Mesenchymal stem cell (in vitro differentiated cells and primary cell): ENCODE measurements around the gene MRC2.

Experiments
- DNase-seq: peaks from one replicate; pipeline ENCODE4 v3.0.0-alpha.2; 2013
- H2AFZ ChIP-seq: one replicate; pipeline ENCODE4 v1.6.1; 2013; ENCODE audit warnings: low read depth, mild to moderate bottlenecking, control low read depth, inconsistent platforms, low read length, moderate library complexity
- H2AK5ac ChIP-seq: 2 replicates; pipeline ENCODE4 v1.6.1; 2013; ENCODE audit warnings: low read length, moderate library complexity, mild to moderate bottlenecking, inconsistent platforms; ENCODE audit not compliant: severe bottlenecking
- H2BK120ac ChIP-seq: one replicate; pipeline ENCODE4 v1.6.1; 2013; ENCODE audit warnings: low read depth, mild to moderate bottlenecking, inconsistent platforms, low read length, moderate library complexity
- H2BK12ac ChIP-seq, 2 experiments: one replicate each; pipeline ENCODE4 v1.6.1; 2013; ENCODE audit warnings: inconsistent platforms in 2 of 2, low read length in 2 of 2, mild to moderate bottlenecking in 2 of 2, moderate library complexity in 2 of 2, control low read depth in 1 of 2
- H2BK15ac ChIP-seq: one replicate; pipeline ENCODE4 v1.6.1; 2013; ENCODE audit warnings: mild to moderate bottlenecking, low read depth, inconsistent platforms; ENCODE audit not compliant: poor library complexity, severe bottlenecking
- H2BK5ac ChIP-seq: 2 replicates; pipeline ENCODE4 v1.6.1; 2013; ENCODE audit warnings: low read depth, mild to moderate bottlenecking, low read length, control low read depth, inconsistent platforms; ENCODE audit not compliant: poor library complexity, severe bottlenecking
- H3K14ac ChIP-seq, 2 experiments: one replicate each; pipeline ENCODE4 v1.6.1; 2013; ENCODE audit warnings: inconsistent platforms in 2 of 2, low read length in 2 of 2, control low read depth in 1 of 2, mild to moderate bottlenecking in 1 of 2, moderate library complexity in 1 of 2
- H3K18ac ChIP-seq, 2 experiments: one replicate each; pipeline ENCODE4 v1.6.1; 2013; ENCODE audit warnings: inconsistent platforms in 2 of 2, low read length in 2 of 2, control low read depth in 1 of 2, low read depth in 1 of 2, mild to moderate bottlenecking in 1 of 2
- H3K23ac ChIP-seq, 2 experiments: one replicate each; pipeline ENCODE4 v1.6.1; 2013; ENCODE audit warnings: inconsistent platforms in 2 of 2, low read length in 2 of 2, mild to moderate bottlenecking in 2 of 2, moderate library complexity in 2 of 2, control low read depth in 1 of 2
- H3K27ac ChIP-seq: 2 replicates; pipeline ENCODE4 v1.5.1; 2013; ENCODE audit warnings: mild to moderate bottlenecking, moderate library complexity, low read length, control low read depth, inconsistent platforms; ENCODE audit not compliant: poor library complexity, severe bottlenecking
- H3K27me3 ChIP-seq, 2 experiments: 2 replicates each; pipeline versions ENCODE4 v1.6.1 to v1.7.0; 2013; ENCODE audit warnings: low read length in 2 of 2, mild to moderate bottlenecking in 2 of 2, moderate library complexity in 2 of 2, control low read depth in 1 of 2, inconsistent platforms in 1 of 2; ENCODE audit not compliant: control insufficient read depth in 1 of 2, insufficient read depth in 1 of 2
- H3K36me3 ChIP-seq, 2 experiments: 2 replicates each; pipeline versions ENCODE4 v1.6.1 to v1.7.0; 2013; ENCODE audit warnings: low read length in 2 of 2, control low read depth in 1 of 2, inconsistent platforms in 1 of 2, low read depth in 1 of 2, mild to moderate bottlenecking in 1 of 2; ENCODE audit not compliant: insufficient read depth in 2 of 2, control insufficient read depth in 1 of 2
- H3K4ac ChIP-seq, 2 experiments: one replicate each; pipeline ENCODE4 v1.6.1; 2013; ENCODE audit warnings: inconsistent platforms in 2 of 2, low read length in 2 of 2, mild to moderate bottlenecking in 2 of 2, moderate library complexity in 2 of 2, control low read depth in 1 of 2, low read depth in 1 of 2
- H3K4me1 ChIP-seq: 2 replicates; pipeline ENCODE4 v1.6.1; 2013; ENCODE audit warnings: low read depth, low read length, control low read depth; ENCODE audit not compliant: control insufficient read depth, insufficient read depth
- H3K4me2 ChIP-seq: 2 replicates; pipeline ENCODE4 v1.6.1; 2013; ENCODE audit warnings: low read length, mild to moderate bottlenecking, inconsistent platforms; ENCODE audit not compliant: poor library complexity, severe bottlenecking
- H3K4me3 ChIP-seq, 2 experiments: 2 replicates each; pipeline versions ENCODE4 v1.5.1 to v1.7.0; 2013; ENCODE audit warnings: low read length in 2 of 2, mild to moderate bottlenecking in 2 of 2, control low read depth in 1 of 2, low read depth in 1 of 2; ENCODE audit not compliant: insufficient read depth in 1 of 2
- H3K79me1 ChIP-seq: replicated peaks from 2 replicates; pipeline ENCODE4 v1.6.1; 2013; ENCODE audit warnings: mild to moderate bottlenecking, control low read depth, low read length, inconsistent platforms; ENCODE audit not compliant: poor library complexity, severe bottlenecking
- H3K9ac ChIP-seq: 2 replicates; pipeline ENCODE4 v1.7.0; 2013; ENCODE audit warnings: mild to moderate bottlenecking, low read length, moderate library complexity
- H3K9me3 ChIP-seq: 2 replicates; pipeline ENCODE4 v1.7.0; 2013; ENCODE audit warnings: mild to moderate bottlenecking, low read length; ENCODE audit not compliant: control insufficient read depth
- H4K8ac ChIP-seq: one replicate; pipeline ENCODE4 v1.6.1; 2013; ENCODE audit warnings: inconsistent platforms, mild to moderate bottlenecking, low read length, moderate library complexity
- H4K91ac ChIP-seq: one replicate; pipeline ENCODE4 v1.6.1; 2013; ENCODE audit warnings: mild to moderate bottlenecking, low read length, inconsistent platforms
- WGBS: methylation state at CpG from one replicate; pipeline ENCODE4 v1.1.7; 2013; ENCODE audit warnings: mixed read lengths; 5-methylcytosine and 5-hydroxymethylcytosine counted together

Gene MRC2

GRCh38 chr17:62719586-62719985 lies 92.1 kb downstream of the MRC2 start:
- Histone ChIP-seq H3K4me3 (no peak overlapping the region), H3K27me3 (peaks cover 0 to 10% of the 10 kb centered on the region in 2 experiments), H2BK120ac (no peak overlapping the region), H3K4ac (no peak overlapping the region), H2BK5ac (no peak overlapping the region), H3K36me3 (no peaks in the 10 kb centered on the region), H4K91ac (no peak overlapping the region), H3K9me3 (no peaks in the 10 kb centered on the region), H3K14ac (no peak overlapping the region), H2BK15ac (no peak overlapping the region), H3K4me1 (peaks cover 3% of the 10 kb centered on the region), H2BK12ac (no peak overlapping the region), H2AFZ (no peak overlapping the region), H2AK5ac (no peak overlapping the region), H3K27ac (no peak overlapping the region), H3K9ac (no peak overlapping the region), H3K79me1 (no peaks in the 10 kb centered on the region), H3K23ac (no peak overlapping the region), H4K8ac (no peak overlapping the region), H3K4me2 (no peak overlapping the region), H3K18ac (no peak overlapping the region)
- 80% methylated on average over 1 of the region's 1 CpG for WGBS
- DNase-seq: no peak

DNA sequence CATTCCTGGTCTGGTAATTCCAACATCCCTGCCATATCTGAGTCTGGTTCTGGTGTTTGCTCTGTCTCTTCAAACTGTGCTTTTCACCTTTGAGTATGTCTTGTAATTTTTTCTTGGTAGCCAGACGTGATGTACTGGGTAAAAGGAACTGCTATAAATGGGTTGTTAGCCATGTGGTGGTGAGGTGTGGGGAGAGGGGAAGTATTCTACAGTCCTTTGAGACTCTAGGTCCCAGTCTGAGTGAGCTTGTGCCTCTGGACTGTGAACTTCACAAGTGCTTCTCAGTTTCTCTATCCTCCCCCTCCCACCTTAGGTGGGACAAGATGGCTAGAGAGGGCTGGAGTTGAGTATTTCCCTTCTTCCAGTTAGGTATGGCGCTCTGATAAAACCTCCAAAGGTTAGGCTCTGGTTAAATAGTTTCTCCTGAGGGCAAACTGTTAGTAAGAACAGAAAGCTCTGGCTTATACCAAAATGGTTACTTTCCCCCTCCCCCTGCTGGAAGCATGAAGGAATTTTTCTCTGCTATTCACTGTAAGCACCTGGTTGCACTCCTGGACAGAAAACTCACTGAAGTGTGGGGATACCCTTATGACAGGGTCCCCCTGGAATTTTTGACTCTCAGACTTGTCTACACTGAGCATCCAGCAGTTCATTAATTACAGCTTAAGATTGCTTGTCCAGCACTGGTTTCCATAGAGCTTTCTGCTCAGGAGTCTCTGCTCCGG lies 92.8 kb downstream of the MRC2 start:
- peak overlapping the region; percentile 30 for H3K27ac ChIP-seq
- DNase-seq: no peak
- H2BK12ac ChIP-seq: no peak overlapping the region
- WGBS: 98% methylated on average over 3 of the region's 3 CpGs
- H2BK15ac ChIP-seq: no peak overlapping the region
- no peak overlapping the region for H2AFZ ChIP-seq
- peaks cover 5% of the 10 kb centered on the region for H3K4me1 ChIP-seq
- peaks cover 0 to 10% of the 10 kb centered on the region in 2 experiments for H3K27me3 ChIP-seq
- no peaks in the 10 kb centered on the region for H3K36me3 ChIP-seq
- no peak overlapping the region for H4K91ac ChIP-seq
- no peak overlapping the region for H3K23ac ChIP-seq
- no peak overlapping the region for H2AK5ac ChIP-seq
- no peak overlapping the region for H3K14ac ChIP-seq
- no peak overlapping the region for H3K4me3 ChIP-seq
- no peak overlapping the region for H3K4ac ChIP-seq
- H2BK5ac ChIP-seq: no peak overlapping the region
- no peak overlapping the region for H3K9ac ChIP-seq
- H3K18ac ChIP-seq: no peak overlapping the region
- no peaks in the 10 kb centered on the region for H3K9me3 ChIP-seq
- H2BK120ac ChIP-seq: no peak overlapping the region
- no peak overlapping the region for H4K8ac ChIP-seq
- no peak overlapping the region for H3K4me2 ChIP-seq
- no peaks in the 10 kb centered on the region for H3K79me1 ChIP-seq

GRCh38 chr17:62722625-62723024 lies 95.2 kb downstream of the MRC2 start:
- no CpG with 5 or more reads among the region's 1 CpG for WGBS
- Histone ChIP-seq H3K4ac (no peak overlapping the region), H3K79me1 (no peaks in the 10 kb centered on the region), H4K8ac (no peak overlapping the region), H3K4me1 (peaks cover 5% of the 10 kb centered on the region), H3K23ac (no peak overlapping the region), H3K14ac (no peak overlapping the region), H3K27me3 (peaks cover 0 to 15% of the 10 kb centered on the region in 2 experiments), H3K27ac (no peak overlapping the region), H2AK5ac (no peak overlapping the region), H3K18ac (no peak overlapping the region), H2BK15ac (no peak overlapping the region), H4K91ac (no peak overlapping the region), H3K4me3 (no peak overlapping the region), H2BK120ac (no peak overlapping the region), H3K9me3 (no peaks in the 10 kb centered on the region), H3K9ac (no peak overlapping the region), H3K4me2 (no peak overlapping the region), H2AFZ (no peak overlapping the region), H2BK5ac (no peak overlapping the region), H2BK12ac (no peak overlapping the region), H3K36me3 (no peaks in the 10 kb centered on the region)
- DNase-seq: peak; percentile 21

DNA sequence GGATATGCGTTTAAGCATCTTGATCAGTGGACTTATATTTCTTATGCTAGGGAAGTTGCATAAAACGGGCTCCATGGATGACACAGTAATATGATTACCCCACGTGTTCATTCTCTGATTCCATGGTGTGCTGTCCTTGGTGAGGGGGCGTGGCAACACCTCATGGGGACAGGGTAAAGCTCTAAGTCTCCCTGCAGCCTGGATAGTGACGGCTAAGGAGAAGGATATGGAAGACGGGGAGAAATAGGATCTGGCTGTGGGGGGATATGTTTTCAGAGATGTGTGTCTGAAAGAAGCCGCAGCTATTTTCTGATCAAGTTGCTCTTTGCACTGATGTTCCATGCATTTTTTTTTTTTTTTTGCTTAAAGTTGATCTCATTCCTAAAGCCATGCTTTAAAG lies 96.4 kb downstream of the MRC2 start:
- Histone ChIP-seq H3K27ac (no peak overlapping the region), H3K18ac (no peak overlapping the region), H3K23ac (no peak overlapping the region), H2AFZ (no peak overlapping the region), H3K4me1 (peaks cover 3% of the 10 kb centered on the region), H3K79me1 (no peaks in the 10 kb centered on the region), H2BK15ac (no peak overlapping the region), H3K4me2 (no peak overlapping the region), H4K8ac (no peak overlapping the region), H3K4me3 (no peak overlapping the region), H3K4ac (no peak overlapping the region), H2BK5ac (no peak overlapping the region), H3K36me3 (no peaks in the 10 kb centered on the region), H4K91ac (no peak overlapping the region), H3K9ac (no peak overlapping the region), H3K9me3 (no peaks in the 10 kb centered on the region), H2BK120ac (no peak overlapping the region), H2BK12ac (peak overlapping the region in 1 of 2 experiments; percentile 31), H2AK5ac (peak overlapping the region; percentile 45), H3K27me3 (peaks cover 0 to 10% of the 10 kb centered on the region in 2 experiments), H3K14ac (no peak overlapping the region)
- no peak for DNase-seq
- 79% methylated on average over 6 of the region's 7 CpGs for WGBS
